GM12892 (cell line): ENCODE results near the gene ANKLE2.

Source experiments
- POLR2A ChIP-seq: IDR thresholded peaks from 2 replicates; pipeline ENCODE4 v1.6.1; 2011; ENCODE audit warnings: low read depth, low read length, control low read depth
- TAF1 ChIP-seq: IDR thresholded peaks from 2 replicates; pipeline ENCODE4 v1.6.1; 2011; ENCODE audit warnings: low read depth, mild to moderate bottlenecking, control low read depth, low read length, borderline replicate concordance

GRCh38 chr12:132702640-132703039 is 59.0 kb downstream of the ANKLE2 start:
- TF ChIP-seq POLR2A, result no peak
- no peak for TF ChIP-seq TAF1
